Gastroesophageal sphincter (tissue), 3 donors: ENCODE data around the gene PNPLA5.

Experiments used
- CTCF ChIP-seq, 4 experiments: fragments of 200-600 bp in 2 of 4; fragments of 450-650 bp in 2 of 4; sonication (generic) in 1 of 4; IDR thresholded peaks; one replicate each; pipeline ENCODE4 v1.5.1; 2017 to 2019; ENCODE audit warnings: antibody characterized with exemption in 4 of 4, mild to moderate bottlenecking in 2 of 4, moderate library complexity in 2 of 4
- EP300 ChIP-seq: sonication (generic); formaldehyde crosslinking; IDR thresholded peaks from one replicate; pipeline ENCODE4 v1.6.1; 2017; ENCODE audit warnings: antibody characterized with exemption, mild to moderate bottlenecking

- TF ChIP-seq CTCF (IDR thresholded peaks at IDR 0.05), result no peak
- TF ChIP-seq EP300, result no peak
Measured at GRCh38 chr22:43922123-43922522, 30.3 kb upstream of the PNPLA5 start.
